H1 (cell line): ENCODE data around the gene OVCH2. TPM values are rescaled to one million over a fixed set of nuclear protein-coding genes. Genes with fewer than 3 reads are reported as not detected.

Experiments used
- CTCF ChIA-PET: fragments of 300-600 bp; sonication (Branson Sonifier 250); formaldehyde crosslinking; loops from one replicate; lab custom pipeline; 2021; ENCODE audit not compliant: partially characterized antibody; lab: Charles Lee
- POLR2A ChIA-PET: fragments of 300-600 bp; sonication (Branson Sonifier 250); formaldehyde crosslinking; loops from one replicate; lab custom pipeline; 2021; ENCODE audit warnings: inconsistent platforms; ENCODE audit not compliant: partially characterized antibody; lab: Charles Lee
- DNase-seq, 2 experiments: peaks; one replicate each; pipeline versions ENCODE4 v3.0.0 to v3.0.0-alpha.2; 2010 to 2022; ENCODE audit warnings: low spot score in 2 of 2, low read depth in 1 of 2, mixed read lengths in 1 of 2
- FAIRE-seq: peaks from 2 replicates; lab custom pipeline; 2011; peaks lifted over from hg19 to GRCh38; lab: Jason Lieb, UNC
- H2AFZ ChIP-seq: 2 replicates; pipeline ENCODE4 v1.8.1; 2012; ENCODE audit warnings: low read length, inconsistent platforms
- H2AK5ac ChIP-seq: 2 replicates; pipeline ENCODE4 v1.6.1; 2013; ENCODE audit warnings: low read depth, low read length
- H2BK120ac ChIP-seq: replicated peaks from 2 replicates; pipeline ENCODE3; 2013; ENCODE audit warnings: low read depth, low read length, inconsistent platforms
- H2BK12ac ChIP-seq: 2 replicates; pipeline ENCODE4 v1.6.1; 2013; ENCODE audit warnings: low read depth, low read length
- H2BK15ac ChIP-seq: 2 replicates; pipeline ENCODE4 v1.6.1; 2013; ENCODE audit warnings: low read length
- H2BK20ac ChIP-seq: 2 replicates; pipeline ENCODE4 v1.6.1; 2013; ENCODE audit warnings: low read length
- H2BK5ac ChIP-seq: 2 replicates; pipeline ENCODE4 v1.6.1; 2013; ENCODE audit warnings: low read depth, low read length
- H3K14ac ChIP-seq: 2 replicates; pipeline ENCODE4 v1.6.1; 2013; ENCODE audit warnings: inconsistent platforms; ENCODE audit not compliant: insufficient read length
- H3K18ac ChIP-seq: 2 replicates; pipeline ENCODE4 v1.6.1; 2013; ENCODE audit warnings: low read length; ENCODE audit errors: extremely low read depth
- H3K23ac ChIP-seq: 2 replicates; pipeline ENCODE4 v1.6.1; 2013; ENCODE audit warnings: inconsistent platforms; ENCODE audit not compliant: insufficient read length
- H3K23me2 ChIP-seq: 2 replicates; pipeline ENCODE4 v1.6.1; 2013; ENCODE audit warnings: low read depth, low read length
- H3K27ac ChIP-seq: 2 replicates; pipeline ENCODE4 v1.6.1; 2011; ENCODE audit warnings: low read depth, low read length, inconsistent platforms
- H3K27me3 ChIP-seq, 4 experiments: replicated peaks in 1 of 4; 1 replicate in 1 of 4; 2 replicates in 3 of 4; pipeline versions ENCODE4 v1.6.1 to v1.8.1; 2011 to 2013; ENCODE audit warnings: low read length in 3 of 4, mild to moderate bottlenecking in 3 of 4, inconsistent platforms in 2 of 4, mixed read lengths in 2 of 4, moderate library complexity in 1 of 4; ENCODE audit not compliant: control insufficient read depth in 3 of 4, insufficient read depth in 3 of 4; ENCODE audit errors: extremely low read depth in 1 of 4
- H3K36me3 ChIP-seq, 4 experiments: 2 replicates each; pipeline versions ENCODE4 v1.6.1 to v1.8.1; 2011 to 2013; ENCODE audit warnings: mild to moderate bottlenecking in 4 of 4, low read length in 3 of 4, moderate library complexity in 2 of 4, control low read depth in 1 of 4, inconsistent platforms in 1 of 4; ENCODE audit not compliant: insufficient read depth in 4 of 4, control insufficient read depth in 2 of 4
- H3K4ac ChIP-seq: replicated peaks from 2 replicates; pipeline ENCODE3; 2013; ENCODE audit warnings: low read length, low read depth, mixed read lengths, inconsistent platforms; ENCODE audit not compliant: insufficient read length
- H3K4me1 ChIP-seq, 4 experiments: replicated peaks in 1 of 4; 1 replicate in 1 of 4; 2 replicates in 3 of 4; pipeline versions ENCODE4 v1.6.1 to v1.8.1; 2011 to 2013; ENCODE audit warnings: low read length in 3 of 4, inconsistent platforms in 2 of 4, mixed read lengths in 1 of 4; ENCODE audit not compliant: insufficient read depth in 4 of 4, control insufficient read depth in 3 of 4
- H3K4me2 ChIP-seq, 2 experiments: 2 replicates each; pipeline versions ENCODE4 v1.6.1 to v1.8.1; 2011 to 2013; ENCODE audit warnings: low read depth in 2 of 2, low read length in 2 of 2, control low read depth in 1 of 2, inconsistent platforms in 1 of 2, mild to moderate bottlenecking in 1 of 2; ENCODE audit not compliant: insufficient read depth in 1 of 2
- H3K4me3 ChIP-seq, 4 experiments: fragments of 200-600, 300-600 bp in 1 of 4; sonication (generic), shearing (Covaris generic), sonication (Bioruptor Twin) in 1 of 4; 2 replicates each; pipeline versions ENCODE4 v1.5.1 to v1.8.1; 2011 to 2016; ENCODE audit warnings: low read length in 4 of 4, low read depth in 3 of 4, control low read depth in 2 of 4, inconsistent platforms in 2 of 4, mild to moderate bottlenecking in 2 of 4, mixed read lengths in 1 of 4, moderate library complexity in 1 of 4; ENCODE audit not compliant: insufficient read depth in 2 of 4; ENCODE audit errors: extremely low read depth in 1 of 4
- H3K56ac ChIP-seq: replicated peaks from 2 replicates; pipeline ENCODE3; 2013; ENCODE audit warnings: low read depth, mild to moderate bottlenecking, mixed read lengths, low read length, inconsistent platforms; ENCODE audit not compliant: insufficient read length
- H3K79me1 ChIP-seq: 2 replicates; pipeline ENCODE4 v1.6.1; 2013; ENCODE audit warnings: low read depth, low read length, control low read depth
- H3K79me2 ChIP-seq, 2 experiments: 2 replicates each; pipeline versions ENCODE4 v1.6.1 to v1.8.1; 2012 to 2013; ENCODE audit warnings: low read length in 2 of 2, mild to moderate bottlenecking in 2 of 2, inconsistent platforms in 1 of 2; ENCODE audit not compliant: insufficient read depth in 2 of 2, control insufficient read depth in 1 of 2
- H3K9ac ChIP-seq, 4 experiments: replicated peaks in 1 of 4; 1 replicate in 1 of 4; 2 replicates in 3 of 4; pipeline versions ENCODE4 v1.6.1 to v1.8.1; 2011 to 2013; ENCODE audit warnings: low read depth in 3 of 4, low read length in 3 of 4, control low read depth in 2 of 4, mild to moderate bottlenecking in 2 of 4, moderate library complexity in 2 of 4, inconsistent platforms in 1 of 4; ENCODE audit errors: extremely low read depth in 1 of 4
- H3K9me3 ChIP-seq, 2 experiments: 2 replicates each; pipeline versions ENCODE4 v1.6.1 to v1.8.1; 2012 to 2013; ENCODE audit warnings: mild to moderate bottlenecking in 2 of 2, moderate library complexity in 2 of 2, control low read depth in 1 of 2, inconsistent platforms in 1 of 2, low read depth in 1 of 2, low read length in 1 of 2, mixed read lengths in 1 of 2; ENCODE audit not compliant: insufficient read depth in 2 of 2
- H4K20me1 ChIP-seq, 2 experiments: replicated peaks in 1 of 2; 2 replicates each; pipeline versions ENCODE3 to v1.8.1; 2011 to 2013; ENCODE audit warnings: inconsistent platforms in 2 of 2, low read length in 2 of 2, mild to moderate bottlenecking in 1 of 2; ENCODE audit not compliant: insufficient read depth in 2 of 2, control insufficient read depth in 1 of 2
- H4K5ac ChIP-seq: 2 replicates; pipeline ENCODE4 v1.6.1; 2013; ENCODE audit warnings: low read length, low read depth, mixed read lengths, inconsistent platforms; ENCODE audit not compliant: insufficient read length
- H4K8ac ChIP-seq: 2 replicates; pipeline ENCODE4 v1.8.0; 2013; ENCODE audit warnings: mild to moderate bottlenecking, moderate library complexity, low read length, inconsistent platforms; ENCODE audit not compliant: insufficient read depth; ENCODE audit errors: extremely low read depth
- H4K91ac ChIP-seq: replicated peaks from 2 replicates; pipeline ENCODE3; 2013; ENCODE audit warnings: low read length, mixed read lengths, inconsistent platforms; ENCODE audit not compliant: insufficient read length
- CTBP2 ChIP-seq: IDR thresholded peaks from 2 replicates; pipeline ENCODE4 v1.7.0; 2011; ENCODE audit warnings: borderline replicate concordance, mild to moderate bottlenecking, moderate library complexity, mixed read lengths, low read length; ENCODE audit not compliant: insufficient read depth, insufficient read length
- SP1 ChIP-seq: IDR thresholded peaks from 2 replicates; pipeline ENCODE4 v1.6.1; 2011; ENCODE audit warnings: low read depth, low read length
- WGBS, 2 experiments: shearing (Covaris generic) in 1 of 2; methylation state at CpG; one replicate each; pipeline versions ENCODE4 v1.1.6 to v1.1.7; 2013 to 2015; ENCODE audit warnings: low lambda C conversion rate in 2 of 2, mixed read lengths in 2 of 2, inconsistent platforms in 1 of 2, low coverage in 1 of 2, missing lambda C conversion rate in 1 of 2; ENCODE audit not compliant: insufficient replicate concordance in 2 of 2, insufficient coverage in 1 of 2, insufficient read length in 1 of 2; ENCODE audit errors: extremely low coverage in 1 of 2, missing lambda C conversion rate in 1 of 2; 5-methylcytosine and 5-hydroxymethylcytosine counted together
- polyA plus RNA-seq, 7 experiments: library from polyadenylated mRNA; depleted of rRNA in 3 of 7; stranded (reverse) in 5 of 7; unstranded in 2 of 7; fragments of >200 nt in 5 of 7; fragments of 200-250 nt in 2 of 7; gene quantifications; 1 replicate in 5 of 7; 2 replicates in 1 of 7; 4 replicates in 1 of 7; pipeline versions ENCODE4 v1.2.1 to v1.2.3, GENCODE V29; 2011 to 2013; ENCODE audit warnings: missing spikeins in 2 of 7, mixed read lengths in 2 of 7
- total RNA-seq: library from RNA; stranded (reverse); fragmentation: NEBNext Ultra II Directional; extraction: Animal tissue kit (Norgen Biotek cat#: 25700); gene quantifications from 2 replicates; pipeline ENCODE4 v1.2.1, GENCODE V29; 2021

The OVCH2 gene
- total and polyA plus RNA-seq, 2 of the 8 experiments (the other 6 are each of a cell fraction or from before 2014, with no cell fraction given), result 0.03 to 1.1 TPM

GRCh38 chr11:7703740-7704139 is 2.5 kb downstream of the OVCH2 start:
- H3K18ac ChIP-seq, result no peak overlapping the region
- POLR2A ChIA-PET, result no interaction called here

More at GRCh38 chr11:7703740-7704139, 2.5 kb downstream of the OVCH2 start:
- H2AK5ac ChIP-seq, result no peak overlapping the region
- TF ChIP-seq SP1, result no peak
- no peak for TF ChIP-seq CTBP2
- DNase-seq (no peak), FAIRE-seq (no peak)
- H3K4me2 ChIP-seq, result no peak overlapping the region
- no peak overlapping the region for H2AFZ ChIP-seq
- CTCF ChIA-PET, result interaction anchor here (0.7 to 2.6 kb wide), 2 partner anchors 9 to 170 kb away, joined by 3 to 10 read pairs; no protein-coding TSS in a partner anchor
- no peaks in the 10 kb centered on the region for H3K9me3 ChIP-seq
- no peak overlapping the region for H4K91ac ChIP-seq
- no peak overlapping the region for H3K56ac ChIP-seq
- no peak overlapping the region for H3K9ac ChIP-seq
- H3K27me3 ChIP-seq, result peaks cover 0 to 1% (median 0%) of the 10 kb centered on the region in 4 experiments; a peak in 1 of 7 replicates
- no peaks in the 10 kb centered on the region for H3K23me2 ChIP-seq
- no peaks in the 10 kb centered on the region for H3K79me2 ChIP-seq
- H3K79me1 ChIP-seq, result no peaks in the 10 kb centered on the region
- no peak overlapping the region for H2BK120ac ChIP-seq
- H3K23ac ChIP-seq, result no peak overlapping the region
- no peak overlapping the region for H2BK5ac ChIP-seq
- no peak overlapping the region for H2BK15ac ChIP-seq
- H3K4me1 ChIP-seq, result no peaks in the 10 kb centered on the region
- 70% methylated on average over 5 of the region's 5 CpGs; no CpG with 5 or more reads in 1 of the 2 experiments for WGBS, 2 experiments
- no peaks in the 10 kb centered on the region for H4K20me1 ChIP-seq
- H3K4ac ChIP-seq, result no peak overlapping the region
- H3K36me3 ChIP-seq, result no peaks in the 10 kb centered on the region
- no peak overlapping the region for H3K14ac ChIP-seq
- H4K5ac ChIP-seq, result no peak overlapping the region
- no peak overlapping the region for H4K8ac ChIP-seq
- H2BK20ac ChIP-seq, result no peak overlapping the region
- H3K4me3 ChIP-seq, result no peak overlapping the region
- H2BK12ac ChIP-seq, result no peak overlapping the region
- H3K27ac ChIP-seq, result no peak overlapping the region
